GM10248 (cell line): Measurements from ENCODE around the gene RAMACL.

Source experiments
- CTCF ChIA-PET: fragments of 300-600 bp; sonication (Branson Sonifier 250); formaldehyde crosslinking; extraction: SDS; loops from one replicate; lab custom pipeline; 2021; ENCODE audit warnings: antibody characterized with exemption; lab: Yijun Ruan, JAX
- POLR2A ChIA-PET: fragments of 350-650 bp; sonication (Branson Sonifier 250); formaldehyde crosslinking; extraction: SDS; loops from one replicate; lab custom pipeline; 2020; ENCODE audit warnings: antibody characterized with exemption; lab: Yijun Ruan, JAX
- DNase-seq: peaks from one replicate; pipeline ENCODE4 v3.0.0; 2012; ENCODE audit errors: extremely low spot score
- CTCF ChIP-seq: IDR thresholded peaks from 2 replicates; pipeline ENCODE4 v1.5.1; 2012; ENCODE audit warnings: mild to moderate bottlenecking, low read depth; ENCODE audit errors: extremely low read depth, missing control alignments, control extremely low read depth

Gene RAMACL

GRCh38 chr6:166612471-166612881, 26.0 kb upstream of the RAMACL start:
- no peak for DNase-seq
- TF ChIP-seq CTCF, result no peak
- POLR2A ChIA-PET, result no interaction called here
- CTCF ChIA-PET, result interaction anchor here (1.0 to 2.7 kb wide), 7 partner anchors 9 to 23 kb away, joined by 3 to 11 read pairs (median 4); no protein-coding TSS in a partner anchor

GRCh38 chr6:166611631-166612030, 25.2 kb upstream of the RAMACL start:
- no peak for TF ChIP-seq CTCF
- DNase-seq, result no peak
- ChIA-PET CTCF (interaction anchor here (1.0 to 2.7 kb wide), 6 partner anchors 10 to 22 kb away, joined by 3 to 11 read pairs (median 4); no protein-coding TSS in a partner anchor), POLR2A (no interaction called here)

GRCh38 chr6:166610069-166610468, 23.6 kb upstream of the RAMACL start:
- DNase-seq, result no peak
- no peak for TF ChIP-seq CTCF
- POLR2A ChIA-PET, result no interaction called here
- CTCF ChIA-PET, result no interaction called here

- ChIA-PET CTCF (no interaction called here), POLR2A (no interaction called here)
- no peak for DNase-seq
- TF ChIP-seq CTCF, result no peak
These were observed 22.3 kb upstream of the RAMACL start for GRCh38 chr6:166608774-166609173.

GRCh38 chr6:166605752-166606151, 19.3 kb upstream of the RAMACL start:
- POLR2A ChIA-PET, result no interaction called here
- TF ChIP-seq CTCF, result no peak
- no peak for DNase-seq
- CTCF ChIA-PET, result interaction anchor here (1.2 kb wide), 1 partner anchor 22 kb away, joined by 3 read pairs; the partner anchor contains the start of gene RPS6KA2

- no peak for TF ChIP-seq CTCF
- CTCF ChIA-PET, result interaction anchor here (1.2 kb wide), 1 partner anchor 22 kb away, joined by 3 read pairs; the partner anchor contains the start of gene RPS6KA2
- DNase-seq, result no peak
- POLR2A ChIA-PET, result no interaction called here
These were observed 18.4 kb upstream of the RAMACL start for GRCh38 chr6:166604911-166605310.
